HepG2 (cell line): ENCODE results near the gene PGRMC2. TPM values are rescaled to one million over a fixed set of nuclear protein-coding genes. Genes with fewer than 3 reads are reported as not detected.
"Not testable (repeated sequence)": the region's sequence is repeated elsewhere in the genome, so short reads cannot be mapped to it uniquely, and the experiment has no call there.

Source experiments
- ATAC-seq: fragments of 200-7000 bp; cut with Tn5 transposase; 3 replicates; pipeline ENCODE4 v1.9.1; 2020; ENCODE audit warnings: mild to moderate bottlenecking, moderate library complexity
- BruUV-seq: library from RNA; stranded (reverse); fragments of 400-500 nt; replicated peaks from 2 replicates; lab custom pipeline; 2021; lab: Mats Ljungman, UMichigan
- CTCF ChIA-PET: fragments of 300-600 bp; formaldehyde crosslinking; extraction: SDS; loops from one replicate; lab custom pipeline; 2021; ENCODE audit warnings: low total read pairs, inconsistent platforms, low intra/inter-chr PET ratio; lab: Yijun Ruan, JAX
- POLR2A ChIA-PET: fragments of 350-600 bp; sonication (Branson Sonifier 250); formaldehyde crosslinking; loops from one replicate; lab custom pipeline; 2020; ENCODE audit warnings: antibody characterized with exemption, inconsistent platforms; lab: Yijun Ruan, JAX
- DNase-seq: peaks from one replicate; pipeline ENCODE4 v3.0.0-alpha.2; 2015; ENCODE audit warnings: low spot score
- FAIRE-seq: peaks from 3 replicates; lab custom pipeline; 2011; peaks lifted over from hg19 to GRCh38; lab: Jason Lieb, UNC
- H2AFZ ChIP-seq: one replicate; pipeline ENCODE4 v1.6.1; 2011; ENCODE audit warnings: low read length, inconsistent platforms
- H3K27ac ChIP-seq: fragments of 300-600 bp; 3 replicates; pipeline ENCODE4 v1.8.0; 2011; ENCODE audit warnings: mixed run types, mild to moderate bottlenecking, mixed read lengths, low read length, inconsistent platforms; ENCODE audit not compliant: insufficient read depth; ENCODE audit errors: extremely low read length
- H3K27me3 ChIP-seq, 2 experiments: fragments of 200-600 bp in 1 of 2; 2 replicates in 1 of 2; 3 replicates in 1 of 2; pipeline versions ENCODE4 v1.6.0 to v1.8.0; 2011; ENCODE audit warnings: low read length in 2 of 2, mild to moderate bottlenecking in 2 of 2, moderate library complexity in 2 of 2, inconsistent platforms in 1 of 2; ENCODE audit not compliant: insufficient read depth in 2 of 2, control insufficient read depth in 1 of 2
- H3K36me3 ChIP-seq, 2 experiments: fragments of 200-600 bp in 1 of 2; replicated peaks in 1 of 2; 2 replicates in 1 of 2; 3 replicates in 1 of 2; pipeline versions ENCODE4 v1.5.1 to v1.8.0; 2011; ENCODE audit warnings: low read length in 2 of 2, inconsistent platforms in 1 of 2; ENCODE audit not compliant: insufficient read depth in 2 of 2, control insufficient read depth in 1 of 2
- H3K4me1 ChIP-seq: 2 replicates; pipeline ENCODE4 v1.5.1; 2012; ENCODE audit warnings: low read length, inconsistent platforms; ENCODE audit not compliant: insufficient read depth
- H3K4me2 ChIP-seq: 2 replicates; pipeline ENCODE4 v1.6.0; 2011; ENCODE audit warnings: low read depth, low read length, inconsistent platforms
- H3K4me3 ChIP-seq, 3 experiments: fragments of 200-600 bp in 1 of 3; sonication (generic), shearing (Covaris generic) in 1 of 3; replicated peaks in 1 of 3; 2 replicates each; pipeline ENCODE4 v1.5.1; 2011 to 2016; ENCODE audit warnings: low read length in 3 of 3, inconsistent platforms in 2 of 3, low read depth in 2 of 3, mild to moderate bottlenecking in 2 of 3, control low read depth in 1 of 3, mixed read lengths in 1 of 3; ENCODE audit not compliant: insufficient read depth in 1 of 3
- H3K79me2 ChIP-seq: one replicate; pipeline ENCODE4 v1.6.1; 2011; ENCODE audit warnings: low read length, inconsistent platforms; ENCODE audit not compliant: insufficient read depth
- H3K9ac ChIP-seq: 2 replicates; pipeline ENCODE4 v1.6.0; 2011; ENCODE audit warnings: mild to moderate bottlenecking, low read depth, low read length, inconsistent platforms; ENCODE audit not compliant: insufficient read depth
- H3K9me3 ChIP-seq: 2 replicates; pipeline ENCODE4 v1.5.1; 2012; ENCODE audit warnings: mild to moderate bottlenecking, low read length
- H4K20me1 ChIP-seq: 2 replicates; pipeline ENCODE4 v1.6.0; 2011; ENCODE audit warnings: inconsistent platforms, mild to moderate bottlenecking, low read length, moderate library complexity; ENCODE audit not compliant: insufficient read depth
- ARNT ChIP-seq: fragments of 450-650 bp; IDR thresholded peaks from 2 replicates; pipeline ENCODE4 v1.6.1; 2017
- HOXA3 ChIP-seq: sonication (generic); formaldehyde crosslinking; IDR thresholded peaks from 2 replicates; pipeline ENCODE4 v1.5.0; 2020; ENCODE audit warnings: missing genetic modification reagents
- KAT2B ChIP-seq: fragments of 150-350 bp; IDR thresholded peaks from 2 replicates; pipeline ENCODE4 v1.6.1; 2014; ENCODE audit warnings: low read depth, low read length, borderline replicate concordance
- MAFF ChIP-seq: IDR thresholded peaks from 2 replicates; pipeline ENCODE4 v1.6.1; 2011; ENCODE audit warnings: low read depth, low read length, improper control_type of control experiment
- MXI1 ChIP-seq: IDR thresholded peaks from 3 replicates; pipeline ENCODE4 v1.6.1; 2012; ENCODE audit warnings: low read depth, low read length, inconsistent platforms, borderline replicate concordance
- TEAD3 ChIP-seq: optimal IDR thresholded peaks from 2 replicates; pipeline ENCODE3; 2016; ENCODE audit warnings: borderline replicate concordance
- ZNF720 ChIP-seq: sonication (generic); formaldehyde crosslinking; IDR thresholded peaks from 2 replicates; pipeline ENCODE4 v1.4.0; 2020; ENCODE audit warnings: missing genetic modification reagents
- ZNF83 ChIP-seq: sonication (generic); formaldehyde crosslinking; IDR thresholded peaks from 2 replicates; pipeline ENCODE4 v1.4.0; 2020; ENCODE audit warnings: missing genetic modification reagents, mild to moderate bottlenecking, borderline replicate concordance
- WGBS: methylation state at CpG from one replicate; pipeline ENCODE4 v1.1.6; 2017; ENCODE audit warnings: low lambda C conversion rate; 5-methylcytosine and 5-hydroxymethylcytosine counted together
- in situ Hi-C: cut with HindIII; loops from 2 replicates; pipeline ENCODE4 v1.10.0; 2017; ENCODE audit warnings: low pct_unique_long_range_greater_than_20kb; ENCODE audit not compliant: extremely low pct_ligation_motif_present
- intact Hi-C: fragments of 100-400 bp; cut with micrococcal nuclease; formaldehyde crosslinking; loops from one replicate; pipeline ENCODE4 v1.10.0; 2022; ENCODE audit not compliant: unreplicated experiment
- polyA plus RNA-seq, 8 experiments: library from polyadenylated mRNA; depleted of rRNA in 3 of 8; stranded (reverse) in 7 of 8; unstranded in 1 of 8; fragments of >200 nt; fragmentation: Illumina TruSeq in 4 of 8; extraction: Trizol in 4 of 8; gene quantifications; 2 replicates each; pipeline versions ENCODE4 v1.2.1 to v1.2.3, GENCODE V29; 2011 to 2016; ENCODE audit warnings: low read depth in 4 of 8, missing spikeins in 1 of 8, mixed read lengths in 1 of 8; ENCODE audit not compliant: insufficient read depth in 1 of 8
- total RNA-seq, 5 experiments: library from RNA; depleted of rRNA; stranded (reverse); fragments of >200 nt; fragmentation: Illumina TruSeq; extraction: Trizol; gene quantifications; 2 replicates each; pipeline ENCODE4 v1.2.3, GENCODE V29; 2016; ENCODE audit warnings: low read depth in 1 of 5
- TF ChIP-seq, protein P1 (sequence below): IDR thresholded peaks from 2 replicates; pipeline ENCODE4 v1.6.1; 2012; ENCODE audit warnings: low read length, improper control_type of control experiment
- TF ChIP-seq, protein P2 (sequence below): sonication (generic); formaldehyde crosslinking; IDR thresholded peaks from 2 replicates; pipeline ENCODE4 v1.8.0; 2022; ENCODE audit warnings: missing genetic modification reagents, mild to moderate bottlenecking, inconsistent platforms, borderline replicate concordance

Gene PGRMC2
- total and polyA plus RNA-seq, 2 of the 13 experiments (the other 11 are each of a cell fraction or from before 2014, with no cell fraction given): 16.0 to 19.8 TPM

DNA sequence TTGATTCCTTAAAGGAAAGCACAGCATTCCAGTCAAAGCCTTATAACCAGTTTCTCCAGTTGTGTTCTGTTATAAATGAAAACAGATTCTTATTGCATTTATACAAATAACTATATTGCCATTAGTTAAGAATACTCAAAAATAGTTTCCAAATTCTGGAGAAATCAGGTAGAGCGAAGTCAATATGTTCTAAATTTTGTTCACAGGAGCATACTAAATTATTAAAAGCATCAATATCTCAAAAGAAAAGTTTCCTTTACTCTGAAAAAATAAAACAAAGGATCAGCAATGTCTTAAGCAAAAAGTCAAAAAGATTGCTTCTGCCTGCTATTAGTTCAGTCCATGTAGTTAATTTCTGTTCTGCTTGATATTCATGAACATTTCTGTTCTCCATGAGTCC is 39.7 kb downstream of the PGRMC2 start:
- ChIA-PET CTCF (no interaction called here), POLR2A (no interaction called here)
- H3K36me3 ChIP-seq: no peaks in the 10 kb centered on the region
- peaks cover 19% of the 10 kb centered on the region for H3K9me3 ChIP-seq
- DNase-seq (no peak), FAIRE-seq (no peak), ATAC-seq (no peak)
- TF ChIP-seq HOXA3 (CRISPR knock-in tag) (no peak), MAFF (no peak), MXI1 (no peak), ZNF83 (CRISPR knock-in tag) (no peak), ZNF720 (CRISPR knock-in tag) (no peak), TEAD3 (CRISPR knock-in tag) (no peak), KAT2B (no peak), ARNT (no peak)
- TF ChIP-seq, protein P1, sequence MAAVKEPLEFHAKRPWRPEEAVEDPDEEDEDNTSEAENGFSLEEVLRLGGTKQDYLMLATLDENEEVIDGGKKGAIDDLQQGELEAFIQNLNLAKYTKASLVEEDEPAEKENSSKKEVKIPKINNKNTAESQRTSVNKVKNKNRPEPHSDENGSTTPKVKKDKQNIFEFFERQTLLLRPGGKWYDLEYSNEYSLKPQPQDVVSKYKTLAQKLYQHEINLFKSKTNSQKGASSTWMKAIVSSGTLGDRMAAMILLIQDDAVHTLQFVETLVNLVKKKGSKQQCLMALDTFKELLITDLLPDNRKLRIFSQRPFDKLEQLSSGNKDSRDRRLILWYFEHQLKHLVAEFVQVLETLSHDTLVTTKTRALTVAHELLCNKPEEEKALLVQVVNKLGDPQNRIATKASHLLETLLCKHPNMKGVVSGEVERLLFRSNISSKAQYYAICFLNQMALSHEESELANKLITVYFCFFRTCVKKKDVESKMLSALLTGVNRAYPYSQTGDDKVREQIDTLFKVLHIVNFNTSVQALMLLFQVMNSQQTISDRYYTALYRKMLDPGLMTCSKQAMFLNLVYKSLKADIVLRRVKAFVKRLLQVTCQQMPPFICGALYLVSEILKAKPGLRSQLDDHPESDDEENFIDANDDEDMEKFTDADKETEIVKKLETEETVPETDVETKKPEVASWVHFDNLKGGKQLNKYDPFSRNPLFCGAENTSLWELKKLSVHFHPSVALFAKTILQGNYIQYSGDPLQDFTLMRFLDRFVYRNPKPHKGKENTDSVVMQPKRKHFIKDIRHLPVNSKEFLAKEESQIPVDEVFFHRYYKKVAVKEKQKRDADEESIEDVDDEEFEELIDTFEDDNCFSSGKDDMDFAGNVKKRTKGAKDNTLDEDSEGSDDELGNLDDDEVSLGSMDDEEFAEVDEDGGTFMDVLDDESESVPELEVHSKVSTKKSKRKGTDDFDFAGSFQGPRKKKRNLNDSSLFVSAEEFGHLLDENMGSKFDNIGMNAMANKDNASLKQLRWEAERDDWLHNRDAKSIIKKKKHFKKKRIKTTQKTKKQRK: no peak
- TF ChIP-seq, protein P2, sequence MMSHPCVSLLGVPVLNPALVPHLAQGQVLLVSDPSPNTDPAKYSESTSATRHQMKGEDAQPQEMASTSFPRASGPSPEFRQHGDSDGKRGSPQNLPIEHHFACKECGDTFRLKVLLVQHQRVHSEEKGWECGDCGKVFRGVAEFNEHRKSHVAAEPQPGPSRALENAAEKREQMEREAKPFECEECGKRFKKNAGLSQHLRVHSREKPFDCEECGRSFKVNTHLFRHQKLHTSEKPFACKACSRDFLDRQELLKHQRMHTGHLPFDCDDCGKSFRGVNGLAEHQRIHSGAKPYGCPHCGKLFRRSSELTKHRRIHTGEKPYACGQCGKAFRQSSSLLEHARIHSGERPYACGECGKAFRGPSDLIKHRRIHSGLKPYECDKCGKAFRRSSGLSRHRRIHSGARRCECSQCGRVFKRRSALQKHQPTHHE: no peak
- H3K4me3 ChIP-seq: no peak overlapping the region
- no peak overlapping the region for H2AFZ ChIP-seq
- H3K79me2 ChIP-seq: no peaks in the 10 kb centered on the region
- no peaks in the 10 kb centered on the region for H4K20me1 ChIP-seq
- intact Hi-C loops: no loop called here
- no TSS peak for BruUV-seq
- H3K4me2 ChIP-seq: no peak overlapping the region
- H3K9ac ChIP-seq: no peak overlapping the region
- H3K27me3 ChIP-seq: peaks cover 0 to 2% of the 10 kb centered on the region in 2 experiments; a peak in 2 of 5 replicates
- in situ Hi-C loops: no loop called here
- 44% methylated on average over 1 of the region's 1 CpG for whole genome bisulfite sequencing
- H3K4me1 ChIP-seq: no peaks in the 10 kb centered on the region
- no peak overlapping the region for H3K27ac ChIP-seq

DNA sequence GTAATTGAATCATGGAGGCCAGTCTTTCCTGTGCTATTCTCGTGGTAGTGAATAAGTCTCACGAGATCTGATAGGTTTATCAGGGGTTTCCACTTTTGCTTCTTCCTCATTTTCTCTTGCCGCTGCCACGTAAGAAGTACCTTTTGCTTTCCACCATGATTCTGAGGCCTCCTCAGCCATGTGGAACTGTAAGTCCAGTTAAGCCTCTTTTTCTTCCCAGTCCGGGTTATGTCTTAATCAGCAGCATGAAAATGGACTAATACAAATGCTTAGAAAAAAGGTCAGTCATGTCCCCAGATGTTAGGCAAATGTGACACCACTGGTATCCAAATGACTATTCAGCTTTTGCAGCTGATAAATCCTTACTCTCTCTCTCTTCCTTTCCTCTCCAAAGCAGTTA is 42.2 kb downstream of the PGRMC2 start:
- CTCF ChIA-PET, intact Hi-C loops, H3K9ac ChIP-seq, BruUV-seq, H4K20me1 ChIP-seq, H3K27me3 ChIP-seq, in situ Hi-C loops, FAIRE-seq, DNase-seq, H3K79me2 ChIP-seq, ATAC-seq, POLR2A ChIA-PET, H2AFZ ChIP-seq, H3K36me3 ChIP-seq, H3K4me2 ChIP-seq, H3K4me3 ChIP-seq, H3K27ac ChIP-seq: not testable (repeated sequence)
- peaks cover 18% of the 10 kb centered on the region for H3K4me1 ChIP-seq
- peaks cover 23% of the 10 kb centered on the region for H3K9me3 ChIP-seq
- WGBS: 38% methylated on average over 5 of the region's 5 CpGs
